Measurements from ENCODE around the gene BDP1.
A peak's percentile ranks its signal among the peaks of the same experiment; 100 is the strongest.
"Not testable (repeated sequence)": the region's sequence is repeated elsewhere in the genome, so short reads cannot be mapped to it uniquely, and the experiment has no call there.

Gene BDP1

GRCh38 chr5:71455427-71456361, at the start of gene BDP1:
TSS of gene BDP1 (plus strand) at chr5:71455651. CDS start at chr5:71455878, 227 bp downstream.
- DNase-seq (ENCODE audit: low spot score): peak; percentile 95

GRCh38 chr5:71410088-71410487, 45.4 kb upstream of the BDP1 start:
- not testable (repeated sequence) for DNase-seq (ENCODE audit: low spot score)

DNA sequence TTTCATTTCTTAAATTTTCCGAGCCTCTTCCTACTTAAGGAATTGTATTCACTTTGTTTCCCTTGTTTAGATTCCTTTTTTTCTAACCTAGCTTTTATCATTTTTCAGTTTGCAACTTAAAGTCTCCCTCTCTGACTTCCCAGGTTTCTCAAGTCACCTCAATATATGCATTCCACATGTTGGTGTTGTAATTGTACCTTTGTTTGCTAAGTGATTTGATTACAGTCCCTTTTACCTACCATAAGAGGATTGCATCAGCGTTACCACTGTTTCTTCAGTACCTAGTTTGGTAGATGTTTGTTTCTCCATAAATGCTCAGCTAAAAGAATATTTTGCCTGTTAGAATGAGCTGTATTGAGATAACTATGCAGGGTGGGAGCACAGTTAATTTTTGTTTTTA, 39.8 kb upstream of the BDP1 start:
- not testable (repeated sequence) for DNase-seq (ENCODE audit: low spot score)

DNA sequence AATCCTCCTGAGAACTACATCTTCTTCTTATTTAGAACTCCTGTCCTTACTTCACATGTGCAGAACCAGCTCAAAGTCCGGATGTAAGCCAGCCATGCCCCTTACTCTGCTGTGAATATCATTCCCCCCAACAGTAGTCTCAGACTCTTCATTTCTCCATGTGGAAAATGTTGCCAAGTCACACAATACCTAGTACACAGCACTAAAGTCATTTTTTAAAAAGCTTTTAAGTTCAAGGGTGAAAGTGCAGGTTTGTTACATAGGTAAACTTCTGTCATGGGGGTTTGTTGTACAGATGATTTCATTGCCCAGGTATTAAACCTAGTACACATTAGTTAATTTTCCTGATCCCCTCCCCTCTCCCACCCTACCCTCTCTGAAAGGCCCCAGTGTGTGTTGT, 37.4 kb upstream of the BDP1 start:
- DNase-seq (ENCODE audit: low spot score): not testable (repeated sequence)

DNA sequence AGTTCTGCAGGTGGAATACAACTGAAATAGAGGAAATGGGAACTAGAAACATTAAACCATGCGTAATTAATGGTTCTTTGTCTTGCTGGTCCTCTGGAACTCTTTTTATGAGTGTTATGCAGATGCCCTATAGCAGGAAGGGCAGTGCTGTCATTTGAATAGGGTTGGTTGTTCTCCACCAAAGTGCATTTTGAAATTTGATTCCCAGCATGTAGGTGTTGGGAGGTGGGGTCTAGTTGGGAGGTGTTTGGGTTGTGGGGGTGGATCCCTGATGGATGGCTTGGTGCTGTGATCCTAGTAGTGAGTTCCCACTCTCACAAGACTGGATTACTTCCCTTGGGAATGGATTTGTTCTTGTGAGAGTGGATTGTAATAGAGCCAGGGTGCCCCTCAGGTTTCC, 34.2 kb upstream of the BDP1 start:
- not testable (repeated sequence) for DNase-seq (ENCODE audit: low spot score)

DNA sequence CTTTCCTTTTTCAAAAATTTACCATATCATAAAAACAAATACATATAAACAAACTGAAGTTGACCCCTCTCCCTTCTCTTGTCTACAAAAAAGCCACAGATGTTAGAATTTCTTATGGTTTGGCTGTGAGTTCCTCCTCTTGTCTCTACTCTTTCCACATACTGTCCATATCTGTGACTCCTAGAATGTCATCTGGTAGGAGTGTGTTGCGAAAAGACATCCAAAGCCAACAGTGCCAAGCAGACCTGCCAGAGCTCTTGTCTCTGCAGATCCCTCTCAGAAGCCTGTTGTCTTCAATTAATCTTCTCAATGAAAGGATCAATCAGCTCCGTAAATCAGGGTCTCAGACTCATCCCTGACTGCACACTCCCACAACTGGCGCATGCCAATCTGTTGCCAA, 31.6 kb upstream of the BDP1 start:
- DNase-seq (ENCODE audit: low spot score): not testable (repeated sequence)

DNA sequence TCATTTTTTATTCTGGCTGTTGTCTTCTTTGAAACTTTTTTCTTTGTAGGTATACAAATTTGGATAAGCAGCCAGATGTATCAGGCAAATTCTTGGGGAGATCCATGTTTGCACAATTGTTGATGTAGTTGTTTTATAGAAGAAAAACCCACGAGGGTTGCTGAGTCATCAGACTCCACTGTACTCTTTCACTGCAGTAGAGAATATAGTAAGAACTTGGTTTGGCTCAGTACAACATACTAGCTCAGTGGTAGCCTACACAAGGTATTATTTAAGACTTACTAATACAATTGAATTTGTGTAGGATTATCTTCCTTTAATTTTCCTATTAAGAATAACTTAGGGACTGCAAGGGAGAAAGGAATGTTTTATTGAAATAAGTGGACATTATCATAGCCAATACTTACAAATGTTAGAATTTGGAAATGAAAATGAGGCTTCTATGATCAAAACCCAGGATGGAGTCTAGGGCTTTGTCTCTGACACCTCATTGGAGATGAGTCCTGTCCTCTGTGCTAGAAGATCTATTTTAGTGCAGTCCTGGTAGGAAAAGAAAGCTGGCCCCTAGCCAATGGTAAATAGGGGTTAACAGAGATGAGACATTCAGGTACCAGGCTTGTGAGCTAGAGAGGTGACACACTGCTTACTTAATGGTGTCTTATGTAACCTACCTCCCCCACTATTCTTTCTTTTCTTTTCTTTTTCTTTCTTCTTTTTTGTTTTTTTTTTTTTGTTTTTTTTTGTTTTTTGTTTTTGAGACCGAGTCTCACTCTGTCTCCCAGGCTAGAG, 28.6 kb upstream of the BDP1 start:
- not testable (repeated sequence) for DNase-seq (ENCODE audit: low spot score)

GRCh38 chr5:71432410-71432809, 23.0 kb upstream of the BDP1 start:
- not testable (repeated sequence) for DNase-seq (ENCODE audit: low spot score)

DNA sequence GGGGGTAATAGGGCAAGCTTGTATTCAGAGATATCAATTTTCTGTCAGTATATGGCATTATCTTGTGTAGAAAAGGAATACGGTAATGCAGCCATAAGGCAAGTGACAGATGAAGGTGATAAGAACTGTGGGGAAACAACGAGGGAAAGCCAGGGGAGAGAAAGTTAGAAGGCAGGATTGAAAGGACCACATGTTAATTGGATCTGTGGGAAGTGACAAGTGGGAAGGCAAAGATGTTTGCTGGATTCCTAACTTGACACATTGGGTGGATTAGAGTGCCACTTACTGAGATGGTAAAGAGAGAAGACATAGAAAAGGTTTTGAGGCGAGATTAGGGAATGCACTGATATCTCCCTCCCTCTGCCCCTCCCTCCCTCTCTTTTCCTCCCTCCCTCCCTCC, 20.6 kb upstream of the BDP1 start:
- DNase-seq (ENCODE audit: low spot score): not testable (repeated sequence)

DNA sequence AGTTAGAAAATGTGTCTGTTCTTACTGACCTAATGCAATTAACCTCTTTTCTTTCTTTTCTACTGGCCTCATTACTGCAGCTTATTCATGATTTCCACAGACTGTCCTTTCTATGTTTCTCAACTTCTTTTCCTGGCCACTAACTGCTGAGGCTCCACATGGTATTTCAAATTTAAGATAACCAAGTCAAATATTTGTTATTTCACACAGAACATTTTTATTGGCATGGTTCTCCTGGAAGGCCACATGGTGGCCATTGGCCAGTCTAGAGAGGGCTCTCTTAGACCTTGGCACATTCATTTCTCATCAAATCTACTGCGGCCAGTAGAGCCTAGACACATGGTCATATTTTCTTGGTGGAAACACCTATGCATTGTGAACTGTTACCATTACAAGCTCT, 13.9 kb upstream of the BDP1 start:
- not testable (repeated sequence) for DNase-seq (ENCODE audit: low spot score)

- not testable (repeated sequence) for DNase-seq (ENCODE audit: low spot score)
Observed at GRCh38 chr5:71443891-71444290, 11.6 kb upstream of the BDP1 start.

DNA sequence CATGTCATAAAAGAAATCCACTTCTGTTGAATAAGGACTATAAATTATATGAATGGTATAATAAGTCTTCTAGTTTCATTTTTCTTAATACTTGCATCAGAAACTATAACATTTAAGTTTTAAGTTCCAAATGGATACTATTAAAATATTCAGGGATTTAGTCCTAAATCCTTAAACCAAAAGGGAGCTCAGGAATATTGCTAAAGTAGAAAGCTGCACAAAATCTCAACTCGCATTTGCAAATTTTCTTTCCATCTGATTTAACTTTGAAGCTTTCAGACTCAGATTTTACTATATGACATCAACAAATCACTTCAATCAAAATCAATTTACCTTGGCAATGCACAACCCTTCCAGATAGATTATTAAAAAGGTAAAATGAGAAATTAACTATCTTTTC, 10.4 kb upstream of the BDP1 start:
- DNase-seq (ENCODE audit: low spot score): not testable (repeated sequence)

DNA sequence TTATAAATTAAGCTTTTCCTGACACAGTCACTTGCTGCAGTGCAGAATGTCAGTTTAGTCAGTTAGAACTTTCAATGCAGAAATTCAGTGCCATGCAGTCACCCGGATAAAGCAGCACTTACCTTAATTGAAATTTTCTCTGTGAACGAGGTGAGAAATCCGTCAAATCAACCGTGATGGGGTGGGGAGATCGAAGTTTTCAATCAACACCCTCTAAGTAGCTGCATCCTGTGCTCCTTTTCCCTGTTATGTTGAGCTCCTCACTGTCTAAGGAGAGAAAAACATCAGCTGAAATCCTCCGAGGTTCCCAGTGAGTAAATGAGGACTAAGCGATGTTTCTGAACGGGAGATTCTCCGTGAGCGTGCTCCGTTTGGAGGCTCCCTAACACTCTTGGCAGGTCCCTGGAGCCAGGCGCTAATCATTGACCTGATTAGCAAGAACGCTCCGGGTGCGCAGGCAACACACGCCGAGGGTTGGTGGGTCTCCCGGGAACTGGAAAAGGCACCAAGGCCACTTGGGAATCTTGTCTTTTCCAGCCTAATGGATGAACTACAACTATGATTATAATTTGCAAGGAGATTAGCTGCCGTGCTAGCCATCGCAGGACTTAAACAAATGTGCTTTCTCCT, 9.8 kb upstream of the BDP1 start:
- DNase-seq (ENCODE audit: low spot score): not testable (repeated sequence)

DNA sequence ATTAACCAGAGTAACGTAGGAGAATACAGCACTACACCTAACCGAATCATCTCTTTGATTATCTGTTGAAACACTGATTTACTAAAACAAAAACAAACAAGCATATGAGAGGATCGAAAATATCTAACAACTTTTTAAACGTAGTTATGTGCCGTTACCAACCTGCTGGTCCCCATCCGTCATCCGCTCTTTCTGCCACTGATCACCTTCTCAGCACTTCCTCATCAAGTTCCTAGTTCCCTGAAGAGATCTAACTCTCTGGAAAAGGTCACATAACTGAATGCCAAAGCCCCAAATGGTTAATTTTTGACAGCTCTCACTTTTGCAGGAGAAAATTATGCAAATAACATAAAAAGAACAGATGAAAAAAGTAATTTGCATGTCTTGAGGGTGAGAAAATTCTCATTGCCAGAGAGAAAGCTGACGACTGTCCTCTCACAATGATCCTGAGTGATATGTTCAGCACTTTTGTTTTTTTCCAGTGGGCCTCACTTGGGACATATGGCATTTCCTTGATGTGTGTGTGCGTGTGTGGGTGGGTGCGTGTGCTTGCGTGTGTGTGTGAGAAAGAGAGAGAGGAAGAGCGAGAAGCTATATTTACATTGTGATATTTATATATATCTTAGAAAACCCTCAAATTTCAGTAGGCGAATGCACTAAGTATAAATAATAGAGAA, 8.8 kb upstream of the BDP1 start:
- not testable (repeated sequence) for DNase-seq (ENCODE audit: low spot score)

- DNase-seq (ENCODE audit: low spot score): not testable (repeated sequence)
Observed at GRCh38 chr5:71447218-71447808, 8.1 kb upstream of the BDP1 start.

DNA sequence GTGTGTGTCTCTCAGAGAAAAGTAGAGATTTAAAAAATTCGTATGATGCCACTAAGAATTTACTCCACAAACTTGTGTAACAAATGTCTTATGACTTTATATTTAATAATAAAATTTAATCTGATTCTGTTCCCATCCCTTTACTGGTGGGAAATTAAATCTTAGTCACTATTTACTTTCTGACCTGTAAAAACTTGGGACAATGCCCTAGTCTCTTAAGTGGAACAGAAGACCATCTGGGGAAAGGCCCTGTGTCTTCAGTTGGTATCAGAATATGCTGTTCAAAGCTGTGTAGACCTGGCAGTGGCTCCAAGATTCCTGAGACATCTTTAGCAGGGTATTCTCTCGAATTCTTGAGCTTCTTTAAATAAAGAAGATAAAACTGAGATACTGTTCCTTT, 2.6 kb upstream of the BDP1 start:
- DNase-seq (ENCODE audit: low spot score): no peak

DNA sequence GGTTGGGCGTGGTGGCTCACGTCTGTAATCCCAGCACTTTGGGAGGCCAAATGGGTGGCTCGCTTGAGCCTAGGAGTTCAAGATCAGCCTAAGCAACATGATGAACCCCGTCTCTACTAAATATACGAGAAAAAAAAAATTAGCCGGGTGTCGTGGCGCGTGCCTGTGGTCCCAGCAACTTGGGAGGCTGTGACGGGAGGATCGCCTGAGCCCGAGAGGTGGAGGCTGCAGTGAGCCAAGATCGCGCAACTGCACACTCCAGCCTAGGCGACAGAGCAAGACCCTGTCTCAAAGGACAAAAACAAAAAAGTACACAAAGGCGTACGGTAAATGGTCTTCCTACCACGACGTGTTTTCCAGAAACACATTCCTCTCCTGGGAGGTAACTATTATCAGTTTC, 538 bp upstream of the BDP1 start:
- no peak for DNase-seq (ENCODE audit: low spot score)

GRCh38 chr5:71456362-71456743, 902 bp downstream of the BDP1 start:
- DNase-seq (ENCODE audit: low spot score): no peak

DNA sequence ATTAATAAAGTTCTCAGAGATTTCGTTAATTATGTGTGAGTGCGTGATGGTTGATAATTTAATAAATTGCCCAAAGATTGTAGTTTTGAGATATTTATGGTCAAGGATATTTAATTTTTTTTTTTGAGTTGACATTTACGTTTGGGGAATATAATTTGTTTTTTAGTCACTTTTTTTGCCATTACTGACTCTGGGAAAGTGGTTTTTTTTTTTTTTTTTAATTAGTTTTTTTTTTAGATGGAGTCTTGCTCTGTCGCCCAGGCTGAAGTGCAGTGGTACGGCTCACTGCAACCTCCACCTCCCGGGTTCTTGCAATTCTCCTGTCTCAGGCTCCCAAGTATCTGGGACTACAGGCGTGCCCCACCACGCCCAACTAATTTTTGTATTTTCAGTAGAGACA, 1.7 kb downstream of the BDP1 start:
- no peak for DNase-seq (ENCODE audit: low spot score)

DNA sequence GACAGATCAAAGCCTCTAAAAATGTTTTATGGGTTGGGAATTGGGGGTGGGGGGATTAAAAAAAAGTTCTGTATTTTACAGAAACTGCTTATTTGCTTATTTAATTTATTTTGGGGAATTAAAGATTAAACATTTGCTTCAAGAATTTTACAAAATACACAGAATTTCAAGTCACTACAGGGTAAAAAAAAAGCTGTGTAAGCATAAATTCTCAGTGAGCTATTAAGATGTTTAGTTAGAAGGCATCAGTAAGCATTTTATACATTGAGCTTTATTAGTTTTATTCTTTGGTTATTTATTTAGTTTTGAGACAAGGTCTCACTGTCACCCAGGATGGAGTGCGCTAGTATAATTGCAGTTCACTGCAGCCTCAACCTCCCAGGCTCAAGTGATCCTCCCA, 5.2 kb downstream of the BDP1 start:
- no peak for DNase-seq (ENCODE audit: low spot score)

GRCh38 chr5:71461360-71461759, 5.9 kb downstream of the BDP1 start:
- no peak for DNase-seq (ENCODE audit: low spot score)

DNA sequence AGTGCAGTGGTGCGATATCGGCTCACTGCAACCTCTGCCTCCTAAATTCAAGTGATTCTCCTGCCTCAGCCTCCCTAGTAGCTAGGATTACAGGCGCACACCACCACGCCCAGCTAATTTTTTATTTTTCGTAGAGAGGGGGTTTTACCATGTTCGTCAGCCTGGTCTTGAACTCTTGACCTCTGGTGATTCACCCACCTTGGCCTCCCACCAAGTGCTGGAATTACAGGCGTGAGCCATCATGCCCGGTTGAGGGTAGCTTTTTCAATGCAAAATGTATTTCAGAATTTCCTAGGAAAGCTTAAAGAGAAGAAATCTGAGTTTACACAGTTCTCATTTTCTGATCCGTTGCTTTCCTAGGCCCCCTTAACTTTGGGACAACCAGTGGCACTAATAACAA, 15.7 kb downstream of the BDP1 start:
- no peak for DNase-seq (ENCODE audit: low spot score)

All from GM03348 (cell line).